GM10248 (cell line): Measurements from ENCODE around the gene MRGPRD.

Experiments used
- CTCF ChIA-PET: fragments of 300-600 bp; sonication (Branson Sonifier 250); formaldehyde crosslinking; extraction: SDS; loops from one replicate; lab custom pipeline; 2021; ENCODE audit warnings: antibody characterized with exemption; lab: Yijun Ruan, JAX
- POLR2A ChIA-PET: fragments of 350-650 bp; sonication (Branson Sonifier 250); formaldehyde crosslinking; extraction: SDS; loops from one replicate; lab custom pipeline; 2020; ENCODE audit warnings: antibody characterized with exemption; lab: Yijun Ruan, JAX
- DNase-seq: peaks from one replicate; pipeline ENCODE4 v3.0.0; 2012; ENCODE audit errors: extremely low spot score
- CTCF ChIP-seq: IDR thresholded peaks from 2 replicates; pipeline ENCODE4 v1.5.1; 2012; ENCODE audit warnings: mild to moderate bottlenecking, low read depth; ENCODE audit errors: extremely low read depth, missing control alignments, control extremely low read depth

MRGPRD gene

GRCh38 chr11:68970921-68971636, 9.7 kb downstream of the MRGPRD start:
- POLR2A ChIA-PET, result no interaction called here
- no peak for TF ChIP-seq CTCF
- CTCF ChIA-PET, result interaction anchor here (1.2 kb wide), 1 partner anchor 89 kb away, joined by 3 read pairs; no protein-coding TSS in a partner anchor
- no peak for DNase-seq

DNA sequence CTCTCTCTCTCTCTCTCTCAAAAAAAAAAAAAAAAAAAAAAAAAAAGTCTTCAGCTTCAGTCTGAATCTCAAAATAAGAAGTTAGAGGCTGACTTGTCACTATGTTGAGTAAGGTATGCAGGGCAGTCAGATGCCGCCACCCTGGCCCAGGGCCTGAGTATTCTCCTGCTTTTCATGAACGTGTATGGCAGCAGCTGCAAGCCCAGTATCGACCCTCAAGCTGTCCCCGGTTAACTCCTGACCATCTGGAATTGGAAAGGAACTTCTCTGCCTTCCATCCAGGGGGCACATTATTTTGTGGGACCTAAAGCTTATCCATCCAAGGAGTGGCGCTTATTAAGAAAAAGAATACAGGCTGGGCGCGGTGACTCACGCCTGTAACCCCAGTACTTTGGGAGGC, 11.4 kb downstream of the MRGPRD start:
- ChIA-PET CTCF (no interaction called here), POLR2A (no interaction called here)
- no peak for DNase-seq
- TF ChIP-seq CTCF, result no peak

- ChIA-PET CTCF (no interaction called here), POLR2A (no interaction called here)
- DNase-seq, result no peak
- TF ChIP-seq CTCF, result no peak
These were observed 12.2 kb downstream of the MRGPRD start for GRCh38 chr11:68968306-68969250.

GRCh38 chr11:68966894-68967780, 13.6 kb downstream of the MRGPRD start:
- CTCF ChIA-PET, result interaction anchor here (1.5 kb wide), 1 partner anchor 10 kb away, joined by 4 read pairs; no protein-coding TSS in a partner anchor
- no peak for DNase-seq
- no peak for TF ChIP-seq CTCF
- POLR2A ChIA-PET, result no interaction called here

- ChIA-PET POLR2A (no interaction called here), CTCF (interaction anchor here (1.5 kb wide), 1 partner anchor 9 kb away, joined by 4 read pairs; no protein-coding TSS in a partner anchor)
- DNase-seq, result no peak
- TF ChIP-seq CTCF, result no peak
These were observed 14.6 kb downstream of the MRGPRD start for GRCh38 chr11:68965901-68966853.
